ENCODE results near the gene PLTP.
A peak's percentile ranks its signal among the peaks of the same experiment; 100 is the strongest.

Gene PLTP

DNA sequence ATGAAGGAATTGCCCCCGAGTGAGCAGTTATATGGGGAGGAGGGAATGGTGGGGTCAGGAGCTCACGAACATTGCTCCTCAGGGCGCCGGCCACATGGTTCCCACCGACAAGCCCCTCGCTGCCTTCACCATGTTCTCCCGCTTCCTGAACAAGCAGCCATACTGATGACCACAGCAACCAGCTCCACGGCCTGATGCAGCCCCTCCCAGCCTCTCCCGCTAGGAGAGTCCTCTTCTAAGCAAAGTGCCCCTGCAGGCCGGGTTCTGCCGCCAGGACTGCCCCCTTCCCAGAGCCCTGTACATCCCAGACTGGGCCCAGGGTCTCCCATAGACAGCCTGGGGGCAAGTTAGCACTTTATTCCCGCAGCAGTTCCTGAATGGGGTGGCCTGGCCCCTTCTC is 13.7 kb downstream of the PLTP start:
- no peak for DNase-seq (ENCODE audit: low read depth in 2 of 2)

DNA sequence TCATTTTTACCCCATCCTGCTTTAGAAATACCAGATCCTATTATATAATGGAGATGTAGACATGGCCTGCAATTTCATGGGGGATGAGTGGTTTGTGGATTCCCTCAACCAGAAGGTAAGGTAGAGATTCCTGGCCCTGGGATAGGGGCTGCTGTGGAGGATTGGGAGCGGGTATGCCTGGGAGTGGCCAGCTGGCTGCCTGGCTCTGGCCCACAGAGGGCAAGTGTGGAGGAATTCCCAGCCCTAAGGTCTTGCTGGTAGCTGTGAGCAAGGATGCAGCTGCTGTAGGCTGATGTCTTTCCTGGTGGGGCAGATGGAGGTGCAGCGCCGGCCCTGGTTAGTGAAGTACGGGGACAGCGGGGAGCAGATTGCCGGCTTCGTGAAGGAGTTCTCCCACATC is 14.3 kb downstream of the PLTP start:
- DNase-seq (ENCODE audit: low read depth in 2 of 2), result no peak

DNA sequence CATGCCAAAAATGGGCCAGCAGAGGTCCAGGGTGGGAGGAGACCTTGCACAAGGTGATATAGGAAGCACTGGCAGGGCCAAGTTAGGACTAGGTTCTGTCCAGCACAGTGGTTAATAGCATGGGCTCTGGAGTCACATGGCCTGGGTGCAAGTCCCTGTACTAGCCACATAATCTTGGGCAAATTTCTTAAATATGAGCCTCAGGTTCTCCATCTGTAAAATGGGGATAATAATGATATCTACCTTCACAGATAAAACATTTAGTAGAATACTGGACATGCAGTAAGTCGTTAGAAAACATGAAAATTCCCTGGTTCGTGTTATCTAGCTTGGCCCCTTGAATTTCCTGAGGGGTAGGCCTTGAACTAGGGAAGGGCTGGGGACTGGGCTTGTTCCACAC is 14.7 kb downstream of the PLTP start:
- no peak for DNase-seq (ENCODE audit: low read depth in 2 of 2)

DNA sequence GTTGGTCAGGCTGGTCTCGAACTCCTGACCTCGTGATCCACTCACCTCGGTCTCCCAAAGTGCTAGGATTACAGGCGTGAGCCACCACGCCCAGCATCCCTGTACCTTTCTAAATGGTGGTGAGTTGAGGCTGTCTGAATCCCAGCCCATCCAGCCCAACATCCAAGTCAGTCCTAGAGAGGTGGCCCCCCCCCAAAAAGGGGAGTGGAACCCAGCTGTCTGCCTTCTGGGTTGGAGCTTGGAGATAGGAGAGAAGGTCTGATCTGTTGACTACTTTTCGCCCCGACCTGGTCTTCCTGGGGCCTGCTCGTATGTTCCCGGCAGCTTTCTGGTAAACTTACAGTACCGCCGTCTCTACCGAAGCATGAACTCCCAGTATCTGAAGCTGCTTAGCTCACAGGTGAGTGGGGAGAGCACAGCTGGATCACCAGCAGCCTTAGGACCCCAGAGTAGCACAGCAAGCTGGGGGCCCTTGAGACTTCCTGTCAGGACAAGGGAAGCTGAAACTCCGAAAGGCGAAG is 15.3 kb downstream of the PLTP start:
- DNase-seq (ENCODE audit: low read depth in 2 of 2), result no peak

DNA sequence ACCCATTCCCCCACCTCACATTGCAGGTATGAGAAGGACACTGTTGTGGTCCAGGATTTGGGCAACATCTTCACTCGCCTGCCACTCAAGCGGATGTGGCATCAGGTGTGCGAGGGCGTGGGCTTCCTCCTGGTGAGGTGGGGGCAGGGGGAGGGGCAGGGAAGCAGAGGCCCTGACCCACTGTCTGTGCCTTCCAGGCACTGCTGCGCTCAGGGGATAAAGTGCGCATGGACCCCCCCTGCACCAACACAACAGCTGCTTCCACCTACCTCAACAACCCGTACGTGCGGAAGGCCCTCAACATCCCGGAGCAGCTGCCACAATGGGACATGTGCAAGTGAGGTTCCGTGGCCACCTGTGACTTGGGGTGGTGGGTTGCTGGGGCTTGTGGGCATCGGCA is 17.2 kb downstream of the PLTP start:
- DNase-seq (ENCODE audit: low read depth in 2 of 2), result no peak

DNA sequence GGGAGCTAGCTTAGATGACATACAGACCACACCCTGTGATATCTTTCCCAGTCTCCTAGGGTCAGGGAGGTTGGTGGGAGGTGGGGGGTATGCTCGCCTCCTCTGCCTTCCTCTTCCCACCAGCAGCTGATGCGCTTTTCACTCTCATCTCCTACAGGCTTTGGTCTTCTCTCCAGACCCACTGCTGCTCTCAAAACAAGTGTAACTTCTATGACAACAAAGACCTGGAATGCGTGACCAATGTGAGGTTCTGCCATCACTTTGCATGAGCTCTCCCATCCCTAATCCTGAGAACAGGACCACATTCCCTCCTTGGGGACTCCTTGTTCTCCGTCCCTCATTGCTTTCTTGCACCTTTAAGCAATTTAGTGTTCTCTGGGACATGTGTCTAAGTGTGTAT is 18.1 kb downstream of the PLTP start:
- DNase-seq (ENCODE audit: low read depth in 2 of 2), result no peak

DNA sequence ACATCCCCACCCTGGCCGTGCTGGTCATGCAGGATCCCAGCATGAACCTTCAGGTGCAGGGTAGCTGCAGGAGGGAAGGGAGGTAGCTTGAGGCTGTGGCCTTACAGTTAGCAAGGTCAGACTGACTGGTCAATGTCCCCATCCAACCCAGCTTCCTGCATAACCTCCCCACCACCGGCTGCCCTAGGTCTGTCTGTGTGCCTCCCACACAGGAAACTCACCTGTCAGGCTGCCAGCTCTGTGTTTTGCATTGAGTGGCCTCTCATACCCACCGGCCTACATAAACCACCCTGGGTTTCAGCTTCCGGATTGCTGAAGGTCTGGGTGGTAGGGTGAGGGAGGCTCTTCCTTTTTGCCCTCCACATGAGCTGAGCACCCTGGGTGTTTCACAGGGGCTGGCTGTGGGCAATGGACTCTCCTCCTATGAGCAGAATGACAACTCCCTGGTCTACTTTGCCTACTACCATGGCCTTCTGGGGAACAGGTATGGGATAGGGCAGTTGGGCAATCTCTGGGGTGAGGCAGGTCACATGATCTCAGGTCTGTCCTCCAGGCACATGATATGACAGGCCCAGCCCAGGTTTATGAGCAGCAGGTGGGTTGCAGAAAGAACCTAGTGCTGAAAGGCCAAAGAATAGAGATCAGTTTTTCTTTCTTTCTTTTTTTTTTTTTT is 19.0 kb downstream of the PLTP start:
- DNase-seq (ENCODE audit: low read depth in 2 of 2), result no peak

DNA sequence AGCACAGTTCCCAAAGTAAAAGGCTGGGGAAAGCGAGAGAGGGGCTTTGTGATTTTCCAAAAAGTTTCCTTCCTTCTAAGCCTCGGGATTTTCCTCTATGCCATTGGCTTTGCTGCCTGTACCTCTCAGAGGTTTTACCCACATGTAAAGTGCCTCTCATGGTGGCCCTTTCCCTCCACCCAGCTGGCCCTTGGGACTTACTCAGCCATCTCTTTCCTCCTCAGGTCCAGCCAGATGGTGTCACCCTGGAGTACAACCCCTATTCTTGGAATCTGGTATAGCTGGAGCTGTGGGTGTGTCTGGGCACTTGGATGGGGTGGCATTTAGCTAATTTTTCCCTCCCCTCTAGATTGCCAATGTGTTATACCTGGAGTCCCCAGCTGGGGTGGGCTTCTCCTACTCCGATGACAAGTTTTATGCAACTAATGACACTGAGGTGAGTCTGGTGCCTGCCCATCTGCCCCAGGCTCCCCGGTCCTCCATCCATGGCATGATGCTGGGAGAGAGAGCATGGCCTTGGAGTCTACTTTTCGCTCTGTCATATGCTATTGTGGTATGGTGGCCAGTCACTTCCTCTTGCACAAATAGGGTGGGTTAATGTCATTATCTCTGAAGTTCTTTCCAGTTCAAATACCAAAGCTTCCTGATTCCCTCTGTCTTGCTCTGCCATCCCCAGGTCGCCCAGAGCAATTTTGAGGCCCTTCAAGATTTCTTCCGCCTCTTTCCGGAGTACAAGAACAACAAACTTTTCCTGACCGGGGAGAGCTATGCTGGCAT is 19.7 kb downstream of the PLTP start:
- no peak for DNase-seq (ENCODE audit: low read depth in 2 of 2)

DNA sequence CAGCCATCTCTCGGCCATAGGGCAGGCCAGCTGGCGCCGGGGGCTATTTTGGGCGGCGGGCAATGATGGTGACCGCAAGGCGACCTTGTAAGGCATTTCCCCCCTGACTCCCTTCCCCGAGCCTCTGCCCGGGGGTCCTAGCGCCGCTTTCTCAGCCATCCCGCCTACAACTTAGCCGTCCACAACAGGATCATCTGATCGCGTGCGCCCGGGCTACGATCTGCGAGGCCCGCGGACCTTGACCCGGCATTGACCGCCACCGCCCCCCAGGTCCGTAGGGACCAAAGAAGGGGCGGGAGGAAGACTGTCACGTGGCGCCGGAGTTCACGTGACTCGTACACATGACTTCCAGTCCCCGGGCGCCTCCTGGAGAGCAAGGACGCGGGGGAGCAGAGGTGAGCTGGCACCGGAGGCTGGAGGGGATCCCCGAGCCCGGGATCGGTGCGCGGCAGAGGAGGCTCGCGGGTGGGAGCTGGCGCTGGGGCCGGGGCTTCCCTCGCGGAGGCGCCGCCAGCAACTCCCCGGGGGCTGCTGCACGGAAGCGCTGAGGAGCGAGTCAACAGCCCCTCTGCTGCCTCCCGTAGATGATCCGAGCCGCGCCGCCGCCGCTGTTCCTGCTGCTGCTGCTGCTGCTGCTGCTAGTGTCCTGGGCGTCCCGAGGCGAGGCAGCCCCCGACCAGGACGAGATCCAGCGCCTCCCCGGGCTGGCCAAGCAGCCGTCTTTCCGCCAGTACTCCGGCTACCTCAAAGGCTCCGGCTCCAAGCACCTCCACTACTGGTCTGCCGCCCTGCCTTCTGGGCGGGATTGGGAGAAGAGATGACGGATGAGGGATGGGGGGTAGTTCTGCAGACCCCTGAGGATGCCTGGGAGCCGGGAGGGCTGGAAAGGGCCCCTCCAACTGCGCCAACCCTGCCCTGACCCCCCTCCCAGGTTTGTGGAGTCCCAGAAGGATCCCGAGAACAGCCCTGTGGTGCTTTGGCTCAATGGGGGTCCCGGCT is 20.7 kb downstream of the PLTP start, which contains the start of the genes CTSA and NEURL2:
Gene CTSA, plus strand, starts transcription at position 351 of the 999 bp plus-strand sequence. Its CDS starts 234 bp downstream, at position 585.
Gene NEURL2, minus strand, starts transcription at position 224 of the 999 bp plus-strand sequence. Its CDS starts 217 bp downstream, at position 7.
- DNase-seq (ENCODE audit: low read depth in 2 of 2), result peak; percentile 73 to 80

DNA sequence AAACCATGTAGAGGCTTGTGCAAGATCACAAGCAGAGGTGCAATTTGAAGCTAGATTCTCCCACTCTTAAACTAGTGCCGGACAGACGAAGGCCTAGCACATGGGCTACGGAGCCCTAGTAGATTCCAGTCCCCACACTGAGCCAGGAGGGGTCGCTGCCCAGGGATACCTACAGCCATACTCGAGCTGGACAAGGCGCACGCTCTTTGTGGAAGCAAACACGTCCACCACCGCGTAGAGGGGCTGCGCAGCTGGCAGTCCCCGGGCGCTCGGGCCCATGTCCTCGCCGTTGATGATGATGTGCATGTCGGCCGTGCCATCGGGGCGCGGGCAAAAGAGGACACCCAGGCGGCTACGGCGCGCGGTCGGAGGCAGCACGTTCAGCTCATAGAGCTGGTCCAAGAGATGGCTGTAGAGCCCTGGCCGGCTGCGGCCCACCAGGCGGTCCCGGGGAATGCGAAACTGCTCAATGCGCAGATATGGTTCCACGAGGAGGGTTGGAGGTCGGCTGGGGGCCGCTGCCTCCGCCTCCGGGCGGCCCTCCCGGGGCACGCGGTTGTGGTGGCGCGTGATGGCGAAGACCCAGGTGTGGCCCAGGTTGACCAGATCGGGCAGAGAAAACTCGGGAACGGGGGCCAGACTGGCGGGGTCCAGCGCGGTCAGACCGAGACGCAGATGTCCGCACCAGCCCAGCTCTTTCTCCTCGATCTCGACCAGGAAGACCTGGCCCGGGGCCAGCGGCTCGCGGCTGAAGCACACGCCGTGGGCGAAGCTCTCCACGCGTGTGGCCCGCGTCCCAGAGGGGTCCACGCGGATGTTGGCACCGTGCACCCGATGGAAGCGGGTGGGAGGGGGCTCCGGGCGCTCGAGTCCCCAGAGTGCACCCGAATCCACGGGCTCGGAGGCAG is 21.6 kb downstream of the PLTP start:
- DNase-seq (ENCODE audit: low read depth in 2 of 2), result peak in 1 of 2 experiments; percentile 39

DNA sequence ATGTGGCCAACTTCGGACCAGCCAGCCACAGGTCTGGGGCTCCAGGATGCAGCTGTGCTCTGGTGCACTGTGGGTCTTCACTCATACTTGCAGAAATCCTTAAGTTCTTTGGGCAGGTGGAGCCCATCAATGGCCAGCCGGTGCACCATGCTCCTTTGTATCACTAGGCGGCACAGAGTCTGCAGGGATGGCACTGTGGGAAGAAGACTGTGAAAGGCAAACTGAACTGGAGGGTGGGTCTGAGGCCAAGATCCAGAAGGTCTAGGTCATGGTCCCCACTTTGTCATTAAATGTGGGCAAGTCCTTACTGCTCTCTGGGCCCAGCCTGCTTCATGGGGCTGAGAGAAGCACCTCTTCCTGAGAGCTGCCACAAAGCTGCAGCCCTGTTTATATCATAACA is 23.3 kb downstream of the PLTP start:
- no peak for DNase-seq (ENCODE audit: low read depth in 2 of 2)

DNA sequence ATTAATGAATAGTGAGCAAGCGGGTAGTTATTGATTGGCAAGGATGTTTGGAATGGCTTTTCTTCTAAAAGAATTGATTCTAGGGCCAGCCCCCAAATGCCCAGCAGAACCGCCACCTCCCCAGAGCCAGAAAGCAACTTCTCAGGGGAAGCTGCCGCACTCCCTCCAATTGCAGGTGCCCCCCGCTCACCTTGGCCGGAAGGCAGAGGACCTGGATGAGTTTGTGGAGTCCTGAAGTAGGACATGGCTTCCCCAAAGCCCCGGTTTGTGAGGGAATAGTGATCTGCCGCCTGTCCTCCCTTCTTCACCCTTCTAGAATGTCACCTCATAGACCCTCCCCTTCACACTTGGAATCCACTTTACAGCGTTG is 24.6 kb downstream of the PLTP start, which contains the start of gene SPATA25:
Gene SPATA25, minus strand, starts transcription at position 277 of the 370 bp plus-strand sequence. Its CDS starts 32 bp downstream, at position 245.
- no peak for DNase-seq (ENCODE audit: low read depth in 2 of 2)

DNA sequence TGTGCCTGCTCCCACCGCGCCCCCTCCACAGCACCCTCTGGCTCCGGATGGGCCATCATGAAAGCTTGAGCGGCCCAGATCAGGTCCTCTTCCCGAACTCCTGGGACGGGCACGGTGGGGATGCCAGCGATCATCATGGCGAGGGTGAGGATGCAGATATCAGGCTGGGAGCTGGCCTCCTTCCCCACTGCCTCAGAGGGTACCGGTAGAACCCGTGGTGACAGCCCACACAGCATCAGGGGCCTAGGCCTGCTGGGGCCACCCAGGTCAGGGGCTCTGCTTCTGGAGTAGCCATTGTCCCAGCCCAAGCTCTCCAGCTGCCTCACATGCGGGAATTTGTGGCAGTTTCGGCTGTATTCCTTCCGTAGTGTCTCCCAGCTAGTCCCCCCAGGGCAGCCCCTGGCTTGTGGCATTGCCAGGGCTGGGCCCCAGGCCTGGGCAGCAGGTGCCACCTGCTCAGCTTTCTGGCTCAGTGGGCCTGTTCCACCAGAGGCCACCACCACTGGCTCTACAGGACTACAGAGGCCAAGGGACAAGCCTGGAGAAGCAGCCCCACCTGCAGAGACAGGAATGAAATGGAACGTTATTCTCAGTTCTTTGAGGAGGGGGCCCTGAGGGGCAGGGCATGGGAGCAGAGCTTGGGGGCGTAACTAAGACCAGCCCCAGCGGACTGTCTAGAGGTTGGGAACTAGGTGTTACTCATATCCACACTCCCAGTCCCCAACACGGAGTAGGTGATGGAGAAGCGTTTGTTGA is 25.2 kb downstream of the PLTP start:
- no peak for DNase-seq (ENCODE audit: low read depth in 2 of 2)

DNA sequence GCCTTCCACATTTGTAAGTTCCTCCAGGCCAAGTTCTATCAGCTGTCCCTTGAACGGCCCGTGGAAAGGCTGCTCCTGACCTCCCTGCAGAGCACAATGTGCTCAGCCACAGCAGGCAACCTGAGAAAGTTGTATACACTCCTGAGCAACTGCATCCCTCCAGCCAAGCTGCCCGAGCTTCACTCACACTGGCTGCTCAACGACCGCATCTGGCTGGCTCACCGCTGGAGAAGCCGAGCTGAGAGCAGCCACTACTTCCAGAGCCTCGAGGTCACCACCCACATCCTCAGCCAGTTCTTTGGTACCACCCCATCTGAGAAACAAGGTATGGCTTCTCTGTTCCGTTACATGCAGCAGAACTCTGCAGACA is 28.9 kb downstream of the PLTP start:
- DNase-seq (ENCODE audit: low read depth in 2 of 2), result no peak

DNA sequence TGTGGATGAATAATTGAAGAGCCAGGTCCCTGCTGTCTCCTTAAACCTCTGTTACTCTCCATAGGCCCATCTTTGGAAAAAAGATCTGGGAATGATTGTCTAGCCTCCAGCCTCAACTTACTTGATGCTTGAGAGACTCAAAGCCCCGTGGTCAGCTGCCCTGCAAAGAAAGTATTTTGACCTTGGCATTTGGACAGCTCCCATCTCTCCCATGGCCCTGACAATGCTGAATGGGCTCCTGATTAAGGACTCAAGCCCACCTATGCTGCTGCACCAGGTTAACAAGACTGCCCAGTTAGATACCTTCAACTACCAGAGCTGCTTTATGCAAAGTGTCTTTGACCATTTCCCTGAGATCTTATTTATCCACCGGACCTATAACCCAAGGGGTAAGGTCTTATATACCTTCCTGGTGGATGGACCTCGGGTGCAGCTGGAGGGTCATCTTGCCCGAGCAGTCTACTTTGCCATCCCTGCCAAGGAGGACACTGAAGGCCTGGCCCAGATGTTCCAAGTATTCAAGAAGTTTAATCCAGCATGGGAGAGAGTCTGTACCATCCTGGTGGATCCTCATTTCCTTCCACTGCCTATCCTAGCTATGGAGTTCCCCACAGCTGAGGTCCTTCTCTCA is 29.4 kb downstream of the PLTP start:
- no peak for DNase-seq (ENCODE audit: low read depth in 2 of 2)

DNA sequence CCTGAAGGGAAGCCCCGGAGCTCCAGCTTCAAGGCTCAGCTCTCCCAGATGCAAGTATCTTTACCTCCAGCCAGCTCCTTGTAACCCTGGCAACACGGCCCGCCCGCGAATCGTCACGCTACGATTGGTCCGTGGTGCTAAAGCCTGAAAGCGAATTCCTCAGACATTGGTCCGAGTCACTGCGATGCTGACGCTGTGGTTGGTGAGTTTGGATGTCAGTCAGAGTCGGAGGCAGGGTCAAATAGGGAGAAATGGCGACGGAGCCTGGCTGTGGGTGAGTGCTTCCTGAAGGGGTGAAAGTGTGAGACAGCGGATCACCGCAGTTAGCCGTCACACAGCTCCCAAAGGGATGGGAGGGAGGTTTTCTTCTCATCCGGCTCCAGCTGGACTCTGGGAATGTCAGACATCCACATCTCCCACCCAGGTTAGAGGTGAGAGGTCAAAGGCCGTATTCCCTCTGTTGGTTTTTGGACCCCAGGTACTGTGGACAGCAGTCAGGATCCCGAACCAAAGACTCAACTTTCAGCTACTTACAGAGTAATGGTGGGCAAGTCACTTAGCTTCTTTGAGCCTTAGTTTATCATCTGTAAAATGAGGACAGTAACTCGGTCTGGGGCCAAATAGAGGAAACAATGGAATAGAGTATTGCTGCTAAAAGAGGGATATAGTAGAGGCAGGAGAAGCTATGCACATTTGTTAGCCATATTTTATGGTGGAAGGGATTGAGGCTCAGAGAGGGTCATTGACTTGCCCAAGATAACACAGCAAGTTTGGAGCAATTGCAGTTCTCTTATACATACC is 30.8 kb downstream of the PLTP start, which contains the start of gene ZSWIM1:
Gene ZSWIM1, plus strand, starts transcription at position 240 of the 801 bp plus-strand sequence. CDS start 1,366 bp downstream, outside the sequence.
- DNase-seq (ENCODE audit: low read depth in 2 of 2), result peak; percentile 96 to 100

DNA sequence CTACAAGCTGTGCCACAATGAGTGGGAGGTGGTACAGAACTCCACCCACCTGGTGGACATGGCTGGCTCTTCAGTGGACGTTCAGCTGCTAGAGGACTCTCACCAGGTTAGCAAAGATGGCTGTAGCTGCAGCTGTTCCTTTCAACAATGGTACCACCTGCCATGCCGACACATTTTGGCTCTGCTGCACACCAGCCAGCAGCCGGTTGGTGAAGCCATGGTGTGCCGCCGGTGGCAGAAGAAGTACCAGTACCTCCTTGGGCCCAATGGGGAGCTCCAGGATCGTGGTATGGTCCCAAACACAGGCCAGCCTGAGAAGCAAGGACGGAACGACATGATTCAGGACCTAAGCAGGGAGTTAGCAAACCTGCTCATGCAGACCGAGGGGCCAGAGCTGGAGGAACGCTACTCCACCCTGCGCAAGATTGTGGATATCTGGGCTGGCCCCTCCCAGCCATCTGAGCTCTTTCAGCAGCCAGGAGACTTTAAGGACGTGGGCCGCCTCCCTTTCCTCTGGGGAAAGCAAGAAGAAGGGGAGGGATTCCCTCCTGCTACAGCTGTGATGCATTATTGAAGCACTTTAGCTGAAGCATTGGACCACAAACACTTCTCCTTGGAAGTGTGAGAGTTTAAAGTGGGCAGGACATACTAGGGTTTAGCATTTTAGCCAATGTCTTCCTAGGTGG is 33.7 kb downstream of the PLTP start:
- DNase-seq (ENCODE audit: low read depth in 2 of 2), result no peak

DNA sequence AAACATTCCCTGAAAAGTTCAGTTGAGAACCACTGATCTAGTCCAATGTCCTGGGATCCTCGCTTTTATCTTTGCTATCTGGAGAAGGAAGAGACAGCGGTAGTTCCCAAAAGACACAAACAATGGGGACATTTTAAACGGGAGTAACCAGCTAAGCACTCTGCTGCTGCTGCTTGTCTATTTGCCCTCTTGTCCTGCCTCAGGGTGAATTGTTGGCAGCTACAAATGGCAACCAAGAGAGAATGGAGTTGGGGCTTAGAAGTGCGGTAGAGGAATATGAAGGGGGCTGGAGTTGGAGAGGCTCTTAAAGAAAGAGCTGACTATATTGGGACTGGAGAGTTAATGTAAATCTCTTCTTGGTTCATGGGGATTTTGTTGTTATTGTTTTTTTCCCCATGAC is 37.4 kb downstream of the PLTP start:
- DNase-seq (ENCODE audit: low read depth in 2 of 2), result no peak
